Loucy (cell line): ENCODE data around the gene PFDN5.

Experiments
- H2AFZ ChIP-seq: fragments of 200-600 bp; sonication (generic); 2 replicates; pipeline ENCODE4 v1.6.0; 2016; ENCODE audit warnings: antibody characterized with exemption, mild to moderate bottlenecking, low read length, moderate library complexity
- H3F3A ChIP-seq: fragments of 200-600 bp; 2 replicates; pipeline ENCODE4 v1.6.0; 2016; ENCODE audit warnings: antibody characterized with exemption, low read depth, mild to moderate bottlenecking
- H3K27me3 ChIP-seq: fragments of 200-600 bp; sonication (generic); 2 replicates; pipeline ENCODE4 v1.6.1; 2014; ENCODE audit warnings: low read length, mild to moderate bottlenecking; ENCODE audit not compliant: insufficient read depth, poor library complexity, severe bottlenecking
- H3K36me3 ChIP-seq: fragments of 200-600 bp; sonication (generic); 2 replicates; pipeline ENCODE4 v1.6.1; 2016; ENCODE audit warnings: low read length; ENCODE audit not compliant: insufficient read depth
- H3K4me1 ChIP-seq: fragments of 200-600 bp; sonication (generic); 2 replicates; pipeline ENCODE4 v1.5.1; 2014; ENCODE audit warnings: low read length, mild to moderate bottlenecking; ENCODE audit not compliant: insufficient read depth, poor library complexity, severe bottlenecking
- H3K4me2 ChIP-seq: fragments of 200-600 bp; sonication (generic); 2 replicates; pipeline ENCODE4 v1.6.0; 2014; ENCODE audit warnings: antibody characterized with exemption, low read length, low read depth, mild to moderate bottlenecking; ENCODE audit not compliant: poor library complexity, severe bottlenecking
- H3K4me3 ChIP-seq: fragments of 200-600 bp; sonication (generic); 2 replicates; pipeline ENCODE4 v1.5.1; 2014; ENCODE audit warnings: low read length, mild to moderate bottlenecking, mixed read lengths; ENCODE audit not compliant: poor library complexity, severe bottlenecking
- H3K79me2 ChIP-seq: fragments of 200-600 bp; sonication (generic); 2 replicates; pipeline ENCODE4 v1.6.1; 2014; ENCODE audit warnings: low read length; ENCODE audit not compliant: insufficient read depth
- H3K9ac ChIP-seq: fragments of 200-600 bp; sonication (generic); 2 replicates; pipeline ENCODE4 v1.6.0; 2014; ENCODE audit warnings: mild to moderate bottlenecking, low read depth, low read length, moderate library complexity; ENCODE audit not compliant: poor library complexity, severe bottlenecking
- H3K9me2 ChIP-seq: fragments of 200-600 bp; sonication (generic); replicated peaks from 2 replicates; pipeline ENCODE4 v1.6.1; 2016; ENCODE audit warnings: low read depth, low read length, mixed read lengths
- H3K9me3 ChIP-seq: fragments of 200-600 bp; sonication (generic); 2 replicates; pipeline ENCODE4 v1.6.1; 2014; ENCODE audit warnings: mild to moderate bottlenecking, antibody characterized with exemption, low read length, low read depth; ENCODE audit not compliant: insufficient read depth
- H4K20me1 ChIP-seq: fragments of 200-600 bp; sonication (generic); 2 replicates; pipeline ENCODE4 v1.6.0; 2014; ENCODE audit warnings: antibody characterized with exemption, low read length, mild to moderate bottlenecking; ENCODE audit not compliant: insufficient read depth, poor library complexity, severe bottlenecking
- EZH2phosphoT487 ChIP-seq: fragments of 200-600 bp; IDR thresholded peaks from 2 replicates; pipeline ENCODE4 v1.6.1; 2018; ENCODE audit warnings: antibody characterized with exemption, mild to moderate bottlenecking, moderate library complexity, borderline replicate concordance
- TF ChIP-seq, protein P1 (sequence below): fragments of 200-600 bp; sonication (generic); conservative IDR thresholded peaks from 2 replicates; pipeline ENCODE4 v1.5.1; 2014; ENCODE audit warnings: mild to moderate bottlenecking, antibody characterized with exemption, low read length

PFDN5 gene

DNA sequence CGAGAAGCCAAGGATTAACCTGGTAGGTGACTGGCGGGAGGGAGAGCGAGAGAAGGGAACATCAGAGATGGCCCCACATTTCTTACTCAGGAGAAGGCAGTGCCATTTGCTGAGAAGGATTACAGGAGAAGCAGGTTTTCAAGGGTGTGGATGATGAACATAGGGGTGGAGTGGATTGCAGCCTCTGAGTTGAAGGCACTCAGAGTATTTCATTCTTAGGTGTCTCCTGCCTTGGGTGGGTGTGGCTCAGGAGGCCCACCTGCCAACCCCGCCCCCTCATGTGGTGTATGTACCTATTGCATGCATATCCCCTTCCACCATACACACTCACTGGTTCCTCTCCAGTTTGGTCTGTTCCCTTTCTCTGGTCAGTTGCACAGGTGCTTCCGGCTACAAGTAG, 20.9 kb upstream of the PFDN5 start:
- Histone ChIP-seq H3K27me3 (no peaks in the 10 kb centered on the region), H3K4me2 (no peak overlapping the region), H3F3A (no peaks in the 10 kb centered on the region), H2AFZ (no peak overlapping the region), H4K20me1 (no peaks in the 10 kb centered on the region), H3K9me2 (no peaks in the 10 kb centered on the region), H3K79me2 (peaks cover 34% of the 10 kb centered on the region), H3K36me3 (peaks cover 29% of the 10 kb centered on the region; the same call in 1 of the 2 replicates), H3K9ac (no peak overlapping the region), H3K4me1 (peaks cover 14% of the 10 kb centered on the region), H3K4me3 (no peak overlapping the region), H3K9me3 (no peaks in the 10 kb centered on the region)
- TF ChIP-seq, protein P1, sequence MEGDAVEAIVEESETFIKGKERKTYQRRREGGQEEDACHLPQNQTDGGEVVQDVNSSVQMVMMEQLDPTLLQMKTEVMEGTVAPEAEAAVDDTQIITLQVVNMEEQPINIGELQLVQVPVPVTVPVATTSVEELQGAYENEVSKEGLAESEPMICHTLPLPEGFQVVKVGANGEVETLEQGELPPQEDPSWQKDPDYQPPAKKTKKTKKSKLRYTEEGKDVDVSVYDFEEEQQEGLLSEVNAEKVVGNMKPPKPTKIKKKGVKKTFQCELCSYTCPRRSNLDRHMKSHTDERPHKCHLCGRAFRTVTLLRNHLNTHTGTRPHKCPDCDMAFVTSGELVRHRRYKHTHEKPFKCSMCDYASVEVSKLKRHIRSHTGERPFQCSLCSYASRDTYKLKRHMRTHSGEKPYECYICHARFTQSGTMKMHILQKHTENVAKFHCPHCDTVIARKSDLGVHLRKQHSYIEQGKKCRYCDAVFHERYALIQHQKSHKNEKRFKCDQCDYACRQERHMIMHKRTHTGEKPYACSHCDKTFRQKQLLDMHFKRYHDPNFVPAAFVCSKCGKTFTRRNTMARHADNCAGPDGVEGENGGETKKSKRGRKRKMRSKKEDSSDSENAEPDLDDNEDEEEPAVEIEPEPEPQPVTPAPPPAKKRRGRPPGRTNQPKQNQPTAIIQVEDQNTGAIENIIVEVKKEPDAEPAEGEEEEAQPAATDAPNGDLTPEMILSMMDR = no peak
- no peak for TF ChIP-seq EZH2phosphoT487

DNA sequence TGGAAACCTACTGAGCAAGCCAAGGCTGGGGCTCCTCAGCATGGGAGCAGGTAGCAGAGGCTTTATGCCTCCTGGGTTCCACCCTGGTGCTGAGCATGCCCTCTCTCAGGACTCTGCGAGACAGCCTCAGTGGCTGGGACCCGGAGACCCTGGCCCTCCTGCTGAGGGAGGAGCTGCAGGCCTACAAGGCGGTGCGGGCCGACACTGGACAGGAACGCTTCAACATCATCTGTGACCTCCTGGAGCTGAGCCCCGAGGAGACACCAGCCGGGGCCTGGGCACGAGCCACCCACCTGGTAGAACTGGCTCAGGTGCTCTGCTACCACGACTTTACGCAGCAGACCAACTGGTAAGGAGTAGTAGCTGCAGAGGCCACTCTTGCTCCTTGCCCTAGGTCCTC, 18.8 kb upstream of the PFDN5 start:
- Histone ChIP-seq H3K36me3 (peaks cover 41% of the 10 kb centered on the region; the same call in 1 of the 2 replicates), H3K79me2 (peaks cover 13% of the 10 kb centered on the region; the same call in 1 of the 2 replicates), H3K9me3 (no peaks in the 10 kb centered on the region), H2AFZ (no peak overlapping the region), H3K27me3 (no peaks in the 10 kb centered on the region), H3K4me1 (no peaks in the 10 kb centered on the region), H3K9me2 (no peaks in the 10 kb centered on the region), H4K20me1 (no peaks in the 10 kb centered on the region), H3F3A (no peaks in the 10 kb centered on the region), H3K4me3 (no peak overlapping the region), H3K9ac (no peak overlapping the region), H3K4me2 (no peak overlapping the region)
- TF ChIP-seq EZH2phosphoT487 = no peak
- TF ChIP-seq, protein P1 = no peak

DNA sequence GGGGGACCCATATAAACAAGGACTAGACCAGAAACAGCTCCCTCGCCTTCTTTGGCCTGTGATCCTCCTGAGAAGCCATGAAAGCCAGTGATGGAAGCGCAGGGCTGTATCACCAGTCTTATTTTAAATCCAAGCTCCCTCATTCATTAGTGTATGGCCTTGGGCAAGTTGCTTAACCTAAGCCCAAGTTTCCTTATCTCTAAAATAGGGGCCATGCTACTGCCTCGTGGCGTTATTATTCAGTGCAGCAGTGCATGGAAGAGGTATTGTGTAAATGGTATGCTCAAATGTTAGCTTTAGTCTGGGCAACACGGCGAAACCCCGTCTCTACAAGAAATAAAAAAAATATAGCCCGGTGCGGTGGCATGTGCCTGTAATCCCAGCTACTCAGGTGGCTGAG, 17.4 kb upstream of the PFDN5 start:
- no peaks in the 10 kb centered on the region for H3K9me3 ChIP-seq
- peaks cover 56% of the 10 kb centered on the region; the same call in 1 of the 2 replicates for H3K36me3 ChIP-seq
- no peak overlapping the region for H3K4me2 ChIP-seq
- H3K9ac ChIP-seq = no peak overlapping the region
- no peaks in the 10 kb centered on the region for H4K20me1 ChIP-seq
- no peaks in the 10 kb centered on the region; the same call in 1 of the 2 replicates for H3K79me2 ChIP-seq
- no peak overlapping the region for H2AFZ ChIP-seq
- H3F3A ChIP-seq = no peaks in the 10 kb centered on the region
- TF ChIP-seq EZH2phosphoT487 = no peak
- TF ChIP-seq, protein P1 = no peak
- H3K9me2 ChIP-seq = no peaks in the 10 kb centered on the region
- H3K4me3 ChIP-seq = no peak overlapping the region
- H3K4me1 ChIP-seq = no peaks in the 10 kb centered on the region
- no peaks in the 10 kb centered on the region for H3K27me3 ChIP-seq
